Right atrium auricular region (tissue), 2 donors: ENCODE measurements around the gene SNRPD3. TPM values are rescaled to one million over a fixed set of nuclear protein-coding genes. Genes with fewer than 3 reads are reported as not detected.
"Not testable (repeated sequence)": the region's sequence is repeated elsewhere in the genome, so short reads cannot be mapped to it uniquely, and the experiment has no call there.

ENCODE experiments used
- DNase-seq: peaks from one replicate; pipeline ENCODE4 v3.0.0-alpha.2; 2019; ENCODE audit warnings: low spot score
- H3K27ac ChIP-seq, 2 donors: fragments of 200-600 bp; sonication (generic); 1 replicate in 1 of 2; 2 replicates in 1 of 2; pipeline ENCODE4 v1.5.1; 2016 to 2019
- H3K27me3 ChIP-seq, 2 donors: fragments of 200-600 bp; sonication (generic); one replicate each; pipeline versions ENCODE4 v1.5.1 to v1.6.0; 2017 to 2019
- H3K36me3 ChIP-seq: fragments of 200-600 bp; sonication (generic); one replicate; pipeline ENCODE4 v1.5.1; 2016
- H3K4me1 ChIP-seq, 2 donors: fragments of 200-600 bp; sonication (generic); one replicate each; pipeline versions ENCODE4 v1.5.1 to v1.6.0; 2017 to 2019
- H3K4me3 ChIP-seq, 2 donors: fragments of 200-600 bp; sonication (generic); 1 replicate in 1 of 2; 2 replicates in 1 of 2; pipeline ENCODE4 v1.5.1; 2017 to 2019; ENCODE audit warnings: mild to moderate bottlenecking in 1 of 2, moderate library complexity in 1 of 2
- H3K9me3 ChIP-seq, 2 donors: fragments of 200-600 bp; sonication (generic); one replicate each; pipeline ENCODE4 v1.5.1; 2019
- total RNA-seq, 2 donors: library from RNA; depleted of rRNA; stranded (reverse); fragments of >200 nt; gene quantifications; one replicate each; pipeline ENCODE4 v1.1.0, GENCODE V29; 2016
- TF ChIP-seq, protein P1 (sequence below), 2 donors: fragments of 200-600 bp; sonication (generic); IDR thresholded peaks; one replicate each; pipeline ENCODE4 v1.5.1; 2019; ENCODE audit warnings: antibody characterized with exemption in 2 of 2

Gene SNRPD3
- total RNA-seq, 2 donors from 2014 or later: 100 to 125 TPM

DNA sequence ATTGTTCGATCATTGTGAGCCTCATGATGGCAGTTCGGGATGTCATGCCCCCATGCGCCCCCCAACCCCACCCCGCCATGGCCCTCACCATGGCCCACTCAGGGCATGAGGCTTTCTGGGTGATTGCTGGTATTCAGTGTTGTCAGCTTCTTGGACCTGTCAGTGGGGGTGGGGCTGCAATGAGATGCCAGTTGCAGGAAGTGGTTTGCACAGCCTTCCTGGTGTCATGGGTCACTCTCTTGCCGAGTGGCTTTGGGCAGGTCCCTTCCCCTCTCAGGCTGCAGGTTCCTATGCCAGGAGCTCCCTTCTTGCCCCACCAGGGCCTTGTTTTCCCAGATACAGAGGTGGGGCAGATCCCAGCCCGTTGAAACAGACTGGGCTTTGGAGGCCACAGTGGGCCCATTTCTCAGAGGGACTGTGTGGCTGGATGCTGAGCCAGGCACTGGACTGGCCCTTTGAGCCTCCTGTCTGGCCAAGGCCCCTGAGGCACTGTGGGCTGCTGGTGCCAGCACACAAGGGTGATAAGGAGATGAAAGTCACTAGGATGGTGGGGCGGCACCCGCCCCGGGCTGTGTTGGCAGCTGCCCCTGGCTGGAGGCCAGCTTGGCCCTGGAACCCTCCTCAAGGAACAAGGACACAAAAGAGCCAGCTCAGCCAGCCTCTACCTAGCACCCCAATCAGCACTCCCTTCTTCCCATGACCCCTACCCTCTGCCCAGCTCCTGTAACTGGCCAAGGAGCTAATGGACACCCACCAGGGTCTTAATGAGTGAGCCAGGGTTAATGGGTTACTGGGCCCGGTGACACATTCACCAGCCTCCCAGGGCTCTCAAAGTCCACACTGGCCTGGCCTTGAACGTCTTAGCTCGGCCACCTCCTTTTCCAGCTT lies 45.7 kb downstream of the SNRPD3 start:
- no peak for DNase-seq
- TF ChIP-seq, protein P1, sequence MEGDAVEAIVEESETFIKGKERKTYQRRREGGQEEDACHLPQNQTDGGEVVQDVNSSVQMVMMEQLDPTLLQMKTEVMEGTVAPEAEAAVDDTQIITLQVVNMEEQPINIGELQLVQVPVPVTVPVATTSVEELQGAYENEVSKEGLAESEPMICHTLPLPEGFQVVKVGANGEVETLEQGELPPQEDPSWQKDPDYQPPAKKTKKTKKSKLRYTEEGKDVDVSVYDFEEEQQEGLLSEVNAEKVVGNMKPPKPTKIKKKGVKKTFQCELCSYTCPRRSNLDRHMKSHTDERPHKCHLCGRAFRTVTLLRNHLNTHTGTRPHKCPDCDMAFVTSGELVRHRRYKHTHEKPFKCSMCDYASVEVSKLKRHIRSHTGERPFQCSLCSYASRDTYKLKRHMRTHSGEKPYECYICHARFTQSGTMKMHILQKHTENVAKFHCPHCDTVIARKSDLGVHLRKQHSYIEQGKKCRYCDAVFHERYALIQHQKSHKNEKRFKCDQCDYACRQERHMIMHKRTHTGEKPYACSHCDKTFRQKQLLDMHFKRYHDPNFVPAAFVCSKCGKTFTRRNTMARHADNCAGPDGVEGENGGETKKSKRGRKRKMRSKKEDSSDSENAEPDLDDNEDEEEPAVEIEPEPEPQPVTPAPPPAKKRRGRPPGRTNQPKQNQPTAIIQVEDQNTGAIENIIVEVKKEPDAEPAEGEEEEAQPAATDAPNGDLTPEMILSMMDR (IDR thresholded peaks at IDR 0.05): no peak
- Histone ChIP-seq H3K27ac (no peak overlapping the region), H3K9me3 (no peaks in the 10 kb centered on the region), H3K4me3 (no peak overlapping the region), H3K27me3 (no peaks in the 10 kb centered on the region), H3K36me3 (no peaks in the 10 kb centered on the region), H3K4me1 (peaks cover 0 to 25% of the 10 kb centered on the region in 2 donors)

DNA sequence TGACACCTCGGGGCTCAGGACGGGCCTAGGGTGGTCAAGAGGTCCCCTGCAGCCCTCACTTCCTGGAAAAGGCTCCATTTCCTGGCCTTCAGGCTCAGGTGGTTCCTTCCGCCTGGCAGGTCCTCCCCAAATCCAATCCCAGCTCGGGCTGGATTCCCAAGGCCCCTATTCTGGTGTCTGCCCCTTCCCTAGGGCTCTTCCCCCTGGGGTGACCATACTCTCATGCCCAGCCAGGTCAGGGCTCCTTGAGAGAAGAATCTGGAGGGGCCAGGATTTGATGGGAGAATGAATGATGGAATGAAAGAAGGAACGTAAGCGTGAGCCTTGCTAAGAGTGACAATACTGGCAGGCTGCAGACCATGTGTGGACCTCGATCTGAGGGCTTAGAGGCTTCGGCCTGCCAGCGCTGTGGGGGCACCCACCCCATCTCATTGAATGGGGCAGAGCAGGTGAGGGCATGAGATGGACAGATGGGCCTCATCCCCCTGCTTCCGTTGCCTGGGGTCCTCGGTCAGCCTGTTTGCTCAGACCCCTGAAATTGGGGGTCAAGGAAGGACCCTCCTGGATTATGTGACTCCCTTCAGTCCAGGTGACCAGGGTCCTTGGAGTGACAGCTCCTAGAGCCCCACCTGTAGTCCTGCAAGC lies 46.4 kb downstream of the SNRPD3 start:
- not testable (repeated sequence) for H3K4me3 ChIP-seq, H3K36me3 ChIP-seq, DNase-seq, H3K27ac ChIP-seq, H3K27me3 ChIP-seq, H3K9me3 ChIP-seq
- H3K4me1 ChIP-seq: peaks cover 0 to 25% of the 10 kb centered on the region in 2 donors

DNA sequence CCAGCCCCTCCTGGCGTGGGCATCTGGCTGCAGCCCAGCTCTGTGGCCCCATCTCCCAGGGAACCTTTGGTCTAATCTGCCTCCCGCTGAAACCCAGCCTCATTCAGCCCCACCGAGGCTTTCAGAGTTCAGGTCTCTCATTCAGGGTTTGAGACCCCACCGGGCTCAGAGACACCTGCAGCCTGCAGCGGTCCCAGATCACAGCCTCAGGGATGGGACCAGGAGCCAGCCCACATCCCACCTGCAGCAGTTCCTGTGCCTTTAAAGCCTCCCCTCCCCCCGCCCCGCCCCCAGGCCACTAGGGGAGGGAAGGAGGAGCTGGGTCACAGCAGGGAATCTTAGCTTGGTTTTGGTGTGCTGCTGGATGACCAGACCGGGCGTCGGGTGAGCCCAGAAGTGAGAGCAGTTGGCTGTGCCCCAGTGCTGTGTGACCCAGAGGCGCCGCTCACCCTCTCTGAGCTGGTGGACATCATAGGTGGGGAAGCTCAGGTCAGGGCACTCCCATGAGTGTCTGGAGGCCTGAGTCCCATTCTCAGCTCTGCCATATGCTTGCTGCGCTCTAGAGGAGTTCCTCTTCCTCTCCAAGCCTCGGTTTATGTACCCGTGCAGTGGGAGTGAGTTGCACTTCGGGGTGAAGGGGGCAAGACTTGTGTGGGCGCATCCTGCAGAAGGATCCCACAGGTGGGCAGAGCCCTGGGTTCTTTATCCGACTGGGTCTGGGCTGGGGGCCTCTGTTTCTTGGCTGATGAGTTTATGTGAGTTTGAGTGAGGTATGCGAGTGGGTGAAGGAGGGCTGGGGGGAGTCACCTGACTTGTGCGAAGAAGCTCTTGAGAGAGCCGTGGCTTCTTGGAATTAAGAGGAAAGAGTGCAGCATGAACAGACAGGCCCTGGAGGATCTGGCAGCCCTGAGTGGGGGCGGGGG lies 47.3 kb downstream of the SNRPD3 start, which contains the start of gene GGT1:
TSS of gene GGT1 (plus strand) at position 347 of the 923 bp plus-strand sequence. CDS start 7,889 bp downstream, outside the sequence.
- peaks cover 0 to 25% of the 10 kb centered on the region in 2 donors for H3K4me1 ChIP-seq
- H3K27me3 ChIP-seq, H3K36me3 ChIP-seq, DNase-seq, H3K27ac ChIP-seq, H3K9me3 ChIP-seq: not testable (repeated sequence)
- H3K4me3 ChIP-seq: peak within 1 kb of the TSS in 1 of 2 donors; percentile 12

DNA sequence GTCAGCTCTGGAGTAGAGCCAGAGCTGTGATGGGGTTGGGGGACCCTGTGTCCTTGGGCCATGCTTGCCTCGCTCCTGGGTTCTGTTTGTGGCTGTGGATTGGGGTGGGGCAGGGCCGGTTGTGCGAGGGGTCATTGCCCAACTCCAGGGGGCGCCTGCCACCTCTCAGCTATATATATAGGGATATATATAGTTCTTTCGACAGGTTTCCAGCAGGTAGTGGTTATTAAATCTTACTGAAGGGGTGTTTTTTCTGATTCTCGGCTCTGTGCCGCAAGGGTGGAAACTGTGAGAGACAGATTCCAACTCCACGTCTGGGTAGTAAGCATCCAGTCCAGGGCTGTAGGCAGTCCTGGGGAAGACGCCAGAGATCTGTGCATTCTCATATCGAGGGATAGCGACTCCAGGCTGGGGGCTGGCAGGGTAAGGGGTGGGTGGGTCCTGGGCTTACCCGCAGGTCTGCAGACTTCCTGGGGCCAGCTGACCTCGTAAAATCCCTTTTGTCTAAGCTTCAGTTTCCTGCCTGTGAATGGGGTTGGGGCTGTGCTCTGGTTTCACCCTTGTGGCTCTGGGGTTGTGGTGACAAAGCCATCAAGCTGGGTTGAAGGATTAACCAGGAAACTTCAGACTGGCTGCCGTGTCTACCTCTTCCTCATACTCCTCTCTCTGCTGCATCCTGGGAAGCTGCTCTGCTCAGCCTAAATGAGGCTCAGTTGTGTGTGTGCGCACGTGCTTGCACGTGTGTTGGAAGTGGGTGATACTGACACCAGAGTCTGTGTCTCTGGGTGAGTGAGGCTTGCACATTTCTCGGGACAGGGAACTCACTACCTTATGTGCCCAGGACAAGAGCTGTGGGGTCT lies 48.2 kb downstream of the SNRPD3 start:
- Histone ChIP-seq H3K4me3 (peak overlapping the region in 1 of 2 donors; percentile 12), H3K4me1 (peaks cover 0 to 25% of the 10 kb centered on the region in 2 donors)

DNA sequence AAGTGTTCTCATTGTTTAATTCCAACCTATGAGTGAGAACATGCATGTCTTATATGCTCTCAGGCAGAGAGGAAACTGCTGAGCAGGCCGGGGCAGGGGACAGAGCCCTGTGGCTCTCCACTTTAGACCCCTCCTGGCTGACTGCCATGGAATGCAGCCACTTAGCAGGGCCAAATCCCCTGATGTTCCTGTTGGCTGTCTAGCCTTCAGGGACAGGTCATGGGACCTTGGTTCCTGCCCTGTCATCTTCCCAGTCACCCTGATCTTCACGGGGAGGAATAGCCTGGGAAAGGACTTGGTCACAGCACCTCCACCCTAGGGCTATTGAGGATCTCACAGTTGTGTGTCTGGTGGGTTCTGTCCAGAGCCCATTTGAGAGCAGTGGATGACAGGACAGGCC lies 50.5 kb downstream of the SNRPD3 start:
- H3K36me3 ChIP-seq, H3K9me3 ChIP-seq, H3K4me3 ChIP-seq, H3K27ac ChIP-seq, DNase-seq, H3K27me3 ChIP-seq: not testable (repeated sequence)
- peaks cover 0 to 18% of the 10 kb centered on the region in 2 donors for H3K4me1 ChIP-seq

More for the DNA sequence above, 48.2 kb downstream of the SNRPD3 start:
- H3K27ac ChIP-seq, DNase-seq, H3K27me3 ChIP-seq, H3K9me3 ChIP-seq, H3K36me3 ChIP-seq: not testable (repeated sequence)

DNA sequence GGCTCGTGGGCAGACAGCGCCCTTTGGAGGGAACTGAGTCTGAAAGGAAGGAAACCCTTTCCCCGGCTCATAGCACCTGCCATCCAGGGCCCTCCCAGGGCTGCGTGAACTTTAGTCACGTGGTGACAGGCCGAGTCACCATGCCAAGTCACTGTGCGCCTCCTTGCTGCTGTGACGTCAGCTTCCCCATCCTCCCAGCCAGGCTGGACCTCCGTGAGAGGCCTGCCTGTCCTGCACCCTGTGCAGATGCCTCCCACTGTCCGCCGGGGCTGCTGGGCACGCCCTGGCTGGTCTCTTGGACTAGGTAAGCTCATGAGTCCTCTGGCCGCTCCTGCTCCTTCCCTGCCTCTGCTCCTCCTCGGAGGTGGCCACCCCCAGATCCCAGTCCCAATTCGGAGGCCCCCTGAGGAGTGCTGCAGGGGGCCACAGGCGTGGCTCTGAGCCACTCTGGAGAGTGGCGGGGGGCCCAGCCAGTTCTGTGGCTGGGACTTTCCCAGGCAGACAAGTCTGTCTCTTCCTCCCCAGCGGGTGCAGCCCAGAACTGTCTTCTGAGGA lies 51.7 kb downstream of the SNRPD3 start:
- H3K4me3 ChIP-seq, H3K27me3 ChIP-seq, H3K27ac ChIP-seq, DNase-seq, H3K36me3 ChIP-seq, H3K9me3 ChIP-seq: not testable (repeated sequence)
- H3K4me1 ChIP-seq: peaks cover 0 to 12% of the 10 kb centered on the region in 2 donors

DNA sequence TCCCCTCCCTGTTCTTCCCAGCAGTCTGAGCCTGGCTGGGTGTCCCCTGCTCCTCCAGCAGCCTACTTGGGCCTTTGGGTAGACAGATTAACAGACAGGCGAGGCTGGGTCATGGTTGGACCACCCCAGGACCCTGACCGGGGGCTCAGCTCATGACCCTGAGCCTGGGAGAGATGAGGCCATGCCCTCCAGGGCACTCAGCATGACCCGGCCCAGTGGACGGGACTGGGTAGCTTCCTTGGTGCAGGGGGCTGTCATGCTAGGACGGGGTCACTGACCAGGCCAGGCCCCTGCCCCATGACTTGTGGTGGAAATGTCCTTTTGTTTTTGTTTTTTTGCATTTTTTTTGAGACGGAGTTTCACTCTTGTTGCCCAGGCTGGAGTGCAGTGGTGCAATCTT lies 52.5 kb downstream of the SNRPD3 start:
- not testable (repeated sequence) for H3K4me1 ChIP-seq, H3K27me3 ChIP-seq, H3K27ac ChIP-seq, H3K9me3 ChIP-seq, H3K36me3 ChIP-seq, H3K4me3 ChIP-seq, DNase-seq

DNA sequence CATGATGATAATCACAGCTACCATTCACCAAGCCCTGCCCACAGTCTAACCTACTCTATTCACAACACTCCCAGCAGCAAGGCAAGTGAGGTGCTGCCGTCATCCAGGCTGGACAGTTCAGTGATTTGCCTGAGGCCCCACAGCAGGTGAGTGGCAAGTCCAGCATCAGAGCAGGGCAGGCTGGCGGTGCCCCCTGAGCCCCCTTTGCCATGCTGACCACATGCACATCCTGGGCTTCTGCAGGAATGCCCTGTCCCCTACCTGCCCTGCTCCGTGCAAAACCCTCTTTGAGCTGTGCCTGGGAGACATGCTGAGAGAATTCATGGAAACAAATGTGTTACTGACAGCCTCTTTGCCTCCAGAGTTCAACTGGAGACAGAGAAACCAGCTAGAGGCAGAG lies 54.1 kb downstream of the SNRPD3 start:
- H3K4me1 ChIP-seq, H3K9me3 ChIP-seq, H3K4me3 ChIP-seq, H3K27me3 ChIP-seq, DNase-seq, H3K36me3 ChIP-seq, H3K27ac ChIP-seq: not testable (repeated sequence)

DNA sequence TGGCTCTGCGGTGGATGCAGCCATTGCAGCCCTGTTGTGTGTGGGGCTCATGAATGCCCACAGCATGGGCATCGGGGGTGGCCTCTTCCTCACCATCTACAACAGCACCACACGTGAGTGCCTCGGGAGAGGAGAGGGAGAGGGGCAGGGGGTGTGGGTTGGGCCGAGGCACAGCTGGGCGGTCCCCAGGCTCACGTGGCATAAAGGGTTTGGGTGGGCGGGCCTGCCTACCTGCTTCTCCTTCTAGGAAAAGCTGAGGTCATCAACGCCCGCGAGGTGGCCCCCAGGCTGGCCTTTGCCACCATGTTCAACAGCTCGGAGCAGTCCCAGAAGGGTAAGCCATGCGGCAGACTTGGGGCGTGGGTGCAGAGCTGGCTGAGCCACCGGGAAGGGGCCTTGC lies 59.0 kb downstream of the SNRPD3 start:
- H3K4me3 ChIP-seq, H3K9me3 ChIP-seq, H3K36me3 ChIP-seq, DNase-seq, H3K4me1 ChIP-seq, H3K27me3 ChIP-seq, H3K27ac ChIP-seq: not testable (repeated sequence)

DNA sequence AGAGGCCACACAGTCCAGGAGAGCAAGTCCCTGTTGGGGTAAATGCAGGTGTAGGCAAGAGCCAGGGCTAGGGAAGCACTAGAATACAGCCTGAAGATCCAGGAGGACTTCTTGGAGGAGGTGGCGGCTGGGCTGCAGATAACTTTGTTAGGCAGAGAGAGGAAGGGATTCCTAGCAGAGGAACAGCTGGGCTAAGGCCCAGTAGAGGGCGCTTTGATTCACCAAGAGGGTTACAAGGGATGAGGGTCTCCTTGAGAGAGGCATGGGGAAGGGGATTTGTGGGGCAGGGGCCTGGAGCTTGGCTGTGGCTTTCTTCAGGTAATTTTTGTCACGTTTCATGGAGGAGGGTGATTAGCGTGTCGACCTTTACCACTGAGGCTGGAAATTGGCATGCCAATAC lies 65.4 kb downstream of the SNRPD3 start:
- H3K4me1 ChIP-seq, H3K36me3 ChIP-seq, H3K27ac ChIP-seq, DNase-seq, H3K9me3 ChIP-seq, H3K4me3 ChIP-seq, H3K27me3 ChIP-seq: not testable (repeated sequence)

DNA sequence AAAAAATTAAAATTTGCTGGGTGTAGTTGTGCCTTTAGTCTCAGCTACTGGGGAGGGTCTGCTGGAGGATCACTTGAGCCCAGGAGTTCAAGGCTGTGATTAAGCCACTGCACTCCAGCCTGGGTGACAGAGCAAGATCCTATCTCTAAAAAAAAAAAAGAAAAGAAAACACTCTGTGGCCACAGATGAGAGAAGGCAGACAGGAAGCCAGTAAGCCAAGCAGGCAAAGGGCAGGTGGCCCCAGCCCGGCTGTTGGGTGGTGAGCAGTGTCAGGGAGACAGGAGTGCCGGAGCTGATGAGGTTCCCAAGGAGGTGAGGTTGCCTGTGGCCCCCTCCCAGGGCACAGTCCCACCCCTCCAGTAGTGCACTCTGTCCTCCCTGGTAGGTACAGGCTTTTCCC lies 66.8 kb downstream of the SNRPD3 start:
- not testable (repeated sequence) for H3K4me1 ChIP-seq, H3K36me3 ChIP-seq, H3K4me3 ChIP-seq, H3K27ac ChIP-seq, DNase-seq, H3K27me3 ChIP-seq, H3K9me3 ChIP-seq
